Uterus (tissue), 4 donors: Measurements from ENCODE around the gene RPL10A. TPM values are rescaled to one million over a fixed set of nuclear protein-coding genes. Genes with fewer than 3 reads are reported as not detected.
A peak's percentile ranks its signal among the peaks of the same experiment; 100 is the strongest.

ENCODE experiments used
- DNase-seq, 2 donors: peaks; one replicate each; pipeline ENCODE4 v3.0.0-alpha.2; 2019 to 2020
- H3K27ac ChIP-seq, 2 donors: fragments of 200-600 bp; sonication (generic); 1 replicate in 1 of 2; 2 replicates in 1 of 2; pipeline ENCODE4 v1.5.1; 2016 to 2018
- H3K27me3 ChIP-seq, 2 donors: fragments of 200-600 bp; sonication (generic); one replicate each; pipeline ENCODE4 v1.5.1; 2018 to 2019; ENCODE audit warnings: control low read depth in 1 of 2
- H3K36me3 ChIP-seq, 2 donors: fragments of 200-600 bp; sonication (generic); one replicate each; pipeline ENCODE4 v1.5.1; 2019; ENCODE audit warnings: control low read depth in 1 of 2
- H3K4me1 ChIP-seq, 2 donors: fragments of 200-600 bp; sonication (generic); one replicate each; pipeline ENCODE4 v1.5.1; 2018 to 2019; ENCODE audit warnings: control low read depth in 1 of 2
- H3K4me3 ChIP-seq, 2 donors: fragments of 200-600 bp; sonication (generic); 1 replicate in 1 of 2; 2 replicates in 1 of 2; pipeline ENCODE4 v1.5.1; 2018 to 2019; ENCODE audit warnings: mild to moderate bottlenecking in 1 of 2
- H3K9me3 ChIP-seq, 2 donors: fragments of 200-600 bp; sonication (generic); one replicate each; pipeline ENCODE4 v1.5.1; 2019; ENCODE audit warnings: control low read depth in 1 of 2
- POLR2A ChIP-seq, 2 donors: fragments of 450-650 bp; IDR thresholded peaks; one replicate each; pipeline ENCODE4 v1.6.1; 2016; ENCODE audit warnings: antibody characterized with exemption in 2 of 2, mild to moderate bottlenecking in 1 of 2, moderate library complexity in 1 of 2
- intact Hi-C: fragments of 100-400 bp; cut with DNase I; formaldehyde crosslinking; loops from one replicate; pipeline ENCODE4 v1.15.1; 2023; ENCODE audit warnings: low total_unique reads
- total RNA-seq, 4 donors: library from RNA; depleted of rRNA in 3 of 4; stranded (reverse); fragments of >200 nt in 3 of 4; gene quantifications; one replicate each; pipeline versions ENCODE4 v1.1.0 to v1.2.4, GENCODE V29; 2014 to 2023
- TF ChIP-seq, protein P1 (sequence below), 4 experiments: fragments of 200-600 bp in 2 of 4; fragments of 450-650 bp in 2 of 4; sonication (generic) in 2 of 4; IDR thresholded peaks; one replicate each; pipeline ENCODE4 v1.5.1; 2016 to 2019; ENCODE audit warnings: antibody characterized with exemption in 4 of 4, mild to moderate bottlenecking in 2 of 4, moderate library complexity in 1 of 4
- donor health status: DM: yes; HTN: yes; CAD: no.

The RPL10A gene
- total RNA-seq, 4 donors from 2014 or later: 1,557 to 4,762 (median 2,904) TPM

DNA sequence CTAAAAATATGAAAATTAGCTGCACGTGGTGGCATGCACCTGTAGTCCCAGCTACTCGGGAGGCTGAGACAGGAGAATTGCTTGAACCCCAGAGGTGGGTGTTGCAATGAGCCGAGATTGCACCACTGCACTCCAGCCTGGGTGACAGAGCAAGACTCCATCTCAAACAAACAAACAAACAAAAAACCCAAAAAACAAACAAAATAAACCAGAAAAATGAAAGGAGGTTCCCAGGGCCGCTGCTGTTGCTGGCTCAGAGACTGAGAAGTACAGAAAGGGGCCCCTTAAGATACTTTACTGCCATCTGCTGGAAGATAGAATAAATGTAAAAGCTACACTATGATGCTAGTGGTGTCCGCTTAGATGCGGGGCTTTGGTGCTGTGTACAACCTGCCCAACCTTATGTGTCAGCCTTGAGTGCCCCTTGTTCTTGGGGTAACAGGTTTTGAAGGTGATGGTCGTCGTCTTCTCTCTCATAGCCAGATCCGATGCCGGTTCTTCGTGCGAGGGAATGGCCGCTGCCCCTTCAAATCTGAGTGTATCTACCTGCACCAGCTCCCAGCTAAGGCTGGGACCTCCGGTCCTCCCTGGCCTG lies 18.8 kb upstream of the RPL10A start:
- H3K27ac ChIP-seq: no peak overlapping the region
- H3K27me3 ChIP-seq: no peaks in the 10 kb centered on the region
- no peak overlapping the region for H3K4me3 ChIP-seq
- H3K4me1 ChIP-seq: no peaks in the 10 kb centered on the region
- TF ChIP-seq, protein P1, sequence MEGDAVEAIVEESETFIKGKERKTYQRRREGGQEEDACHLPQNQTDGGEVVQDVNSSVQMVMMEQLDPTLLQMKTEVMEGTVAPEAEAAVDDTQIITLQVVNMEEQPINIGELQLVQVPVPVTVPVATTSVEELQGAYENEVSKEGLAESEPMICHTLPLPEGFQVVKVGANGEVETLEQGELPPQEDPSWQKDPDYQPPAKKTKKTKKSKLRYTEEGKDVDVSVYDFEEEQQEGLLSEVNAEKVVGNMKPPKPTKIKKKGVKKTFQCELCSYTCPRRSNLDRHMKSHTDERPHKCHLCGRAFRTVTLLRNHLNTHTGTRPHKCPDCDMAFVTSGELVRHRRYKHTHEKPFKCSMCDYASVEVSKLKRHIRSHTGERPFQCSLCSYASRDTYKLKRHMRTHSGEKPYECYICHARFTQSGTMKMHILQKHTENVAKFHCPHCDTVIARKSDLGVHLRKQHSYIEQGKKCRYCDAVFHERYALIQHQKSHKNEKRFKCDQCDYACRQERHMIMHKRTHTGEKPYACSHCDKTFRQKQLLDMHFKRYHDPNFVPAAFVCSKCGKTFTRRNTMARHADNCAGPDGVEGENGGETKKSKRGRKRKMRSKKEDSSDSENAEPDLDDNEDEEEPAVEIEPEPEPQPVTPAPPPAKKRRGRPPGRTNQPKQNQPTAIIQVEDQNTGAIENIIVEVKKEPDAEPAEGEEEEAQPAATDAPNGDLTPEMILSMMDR (IDR thresholded peaks at IDR 0.05): peak; percentile 65 to 84 (median 72)
- no peak for TF ChIP-seq POLR2A (IDR thresholded peaks at IDR 0.05)
- DNase-seq: no peak
- intact Hi-C loops: no loop called here
- H3K9me3 ChIP-seq: no peaks in the 10 kb centered on the region
- H3K36me3 ChIP-seq: no peaks in the 10 kb centered on the region

DNA sequence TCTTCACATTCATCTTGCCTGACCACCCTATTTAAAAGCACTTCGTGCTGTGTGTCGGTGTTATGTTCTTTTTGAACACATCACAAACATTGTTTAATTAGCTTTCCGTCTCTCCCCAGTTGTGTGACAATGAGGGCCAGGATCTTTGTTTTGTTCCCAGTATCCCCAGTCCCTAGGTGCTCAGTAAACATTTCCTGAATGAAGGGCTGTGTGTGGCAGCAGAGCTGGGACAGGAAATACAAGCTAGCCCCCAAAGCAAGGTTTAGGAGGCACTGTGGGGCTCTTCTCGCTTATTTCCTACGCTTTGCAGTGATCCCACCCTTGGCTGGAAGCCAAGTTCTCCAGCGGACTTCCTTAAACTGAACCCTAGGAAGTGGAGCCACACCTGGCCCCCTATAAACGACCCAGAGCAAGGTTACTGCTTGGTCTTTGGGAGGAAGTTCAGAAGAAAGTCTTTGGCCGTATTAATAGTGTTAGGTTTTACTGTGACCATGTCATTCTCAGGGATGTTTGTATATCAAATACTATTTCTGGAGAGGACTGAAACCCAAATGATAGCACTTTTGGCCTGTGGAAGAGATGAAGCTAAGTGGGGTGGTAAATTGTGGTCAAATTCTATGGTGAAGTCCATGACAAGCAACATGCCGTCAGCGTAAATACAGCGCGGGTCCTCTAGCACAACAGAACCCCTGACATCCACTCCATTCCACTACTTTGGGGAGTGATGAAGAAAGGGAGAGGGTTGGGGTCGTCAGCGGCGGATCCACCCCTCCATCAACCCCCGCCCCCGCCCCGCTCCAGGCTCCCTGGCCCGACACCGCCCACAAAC lies 16.6 kb upstream of the RPL10A start:
- H3K4me1 ChIP-seq: no peaks in the 10 kb centered on the region
- DNase-seq: peak; percentile 34 to 60
- intact Hi-C loops: no loop called here
- no peaks in the 10 kb centered on the region for H3K36me3 ChIP-seq
- H3K9me3 ChIP-seq: no peaks in the 10 kb centered on the region
- H3K27me3 ChIP-seq: no peaks in the 10 kb centered on the region
- H3K4me3 ChIP-seq: peak overlapping the region; percentile 39 to 61
- TF ChIP-seq, protein P1 (IDR thresholded peaks at IDR 0.05): no peak
- no peak for TF ChIP-seq POLR2A (IDR thresholded peaks at IDR 0.05)
- H3K27ac ChIP-seq: peak overlapping the region; percentile 79 to 82

DNA sequence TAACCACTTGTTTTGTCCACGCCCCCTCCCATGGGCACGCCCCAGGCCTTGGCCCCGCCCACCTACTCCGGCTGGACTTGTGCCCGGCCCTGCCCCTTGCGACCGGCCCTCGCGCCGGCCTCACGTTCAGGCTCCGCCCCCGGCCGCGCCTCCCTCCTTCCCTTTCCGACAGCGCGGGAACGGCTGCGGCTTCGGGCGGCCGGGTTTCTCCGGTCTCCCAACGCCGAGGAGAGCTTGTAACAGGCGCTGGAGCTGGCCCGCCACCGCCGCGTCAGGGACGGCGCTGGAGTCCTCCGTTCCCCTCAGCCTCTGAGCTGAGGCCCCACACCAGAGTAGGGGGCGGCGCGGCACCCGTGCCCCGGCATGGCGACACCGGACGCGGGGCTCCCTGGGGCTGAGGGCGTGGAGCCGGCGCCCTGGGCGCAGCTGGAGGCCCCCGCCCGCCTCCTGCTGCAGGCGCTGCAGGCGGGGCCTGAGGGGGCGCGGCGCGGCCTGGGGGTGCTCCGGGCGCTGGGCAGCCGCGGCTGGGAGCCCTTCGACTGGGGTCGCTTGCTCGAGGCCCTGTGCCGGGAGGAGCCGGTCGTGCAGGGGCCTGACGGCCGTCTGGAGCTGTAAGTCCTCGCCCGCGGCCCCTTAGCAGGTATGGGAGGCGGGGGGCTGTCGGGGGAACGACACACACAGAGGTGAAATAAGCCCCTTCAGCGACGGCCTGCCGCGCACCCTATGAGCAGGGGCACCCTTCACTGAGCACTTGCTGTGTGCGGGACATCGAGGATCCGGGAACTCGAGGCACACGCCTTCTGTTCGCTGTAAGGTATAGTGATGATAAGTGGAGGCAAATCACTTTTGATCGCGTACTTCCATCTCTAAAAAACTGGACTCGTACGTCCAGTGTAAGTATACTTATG lies 15.8 kb upstream of the RPL10A start, which contains the start of gene FANCE:
Gene FANCE (plus strand): TSS at position 156 of the 908 bp plus-strand sequence. CDS start 208 bp downstream, at position 364.
- intact Hi-C loops: no loop called here
- H3K27me3 ChIP-seq: no peaks in the 10 kb centered on the region
- no peaks in the 10 kb centered on the region for H3K4me1 ChIP-seq
- H3K36me3 ChIP-seq: no peaks in the 10 kb centered on the region
- peak; percentile 94 to 98 for DNase-seq
- no peaks in the 10 kb centered on the region for H3K9me3 ChIP-seq
- TF ChIP-seq, protein P1 (IDR thresholded peaks at IDR 0.05): peak in 2 of 4 experiments; percentile 7 to 33
- TF ChIP-seq POLR2A (IDR thresholded peaks at IDR 0.05): peak; percentile 67 to 70
- peak within 1 kb of the TSS; percentile 39 to 61 for H3K4me3 ChIP-seq
- H3K27ac ChIP-seq: peak within 1 kb of the TSS; percentile 79 to 82

DNA sequence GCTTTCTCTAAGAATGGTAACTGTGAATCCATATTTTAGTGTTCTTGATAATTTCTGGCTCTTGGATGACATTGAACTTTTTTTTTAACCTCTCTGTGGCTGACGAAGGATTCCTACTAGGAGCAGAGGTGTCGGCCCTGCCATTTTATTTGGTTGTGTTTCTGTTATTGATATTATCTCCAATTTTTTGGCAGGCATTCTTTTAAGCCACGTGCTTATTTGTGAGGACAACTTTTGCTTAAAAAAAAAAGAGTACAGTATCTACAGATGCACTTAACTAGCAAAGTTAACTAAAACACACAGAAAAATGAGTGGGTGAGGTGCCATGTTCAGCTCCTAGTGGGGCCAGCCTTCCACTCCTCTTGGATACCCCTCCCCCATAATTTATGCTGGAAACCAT lies 15.0 kb upstream of the RPL10A start:
- Histone ChIP-seq H3K9me3 (no peaks in the 10 kb centered on the region), H3K27me3 (no peaks in the 10 kb centered on the region), H3K4me3 (peak overlapping the region in 1 of 2 donors; percentile 61), H3K36me3 (no peaks in the 10 kb centered on the region), H3K27ac (peak overlapping the region; percentile 79 to 82), H3K4me1 (no peaks in the 10 kb centered on the region)
- intact Hi-C loops: no loop called here
- TF ChIP-seq, protein P1 (IDR thresholded peaks at IDR 0.05): no peak
- no peak for TF ChIP-seq POLR2A (IDR thresholded peaks at IDR 0.05)
- no peak for DNase-seq
